Activated CD8-positive, alpha-beta memory T cell treated with anti-CD3 and anti-CD28 coated beads, Interleukin-2, amount 50 U/mL, for 48 hours (primary cell): ENCODE results near the gene TPO.
A peak's percentile ranks its signal among the peaks of the same experiment; 100 is the strongest.

Experiments
- DNase-seq: peaks from one replicate; pipeline ENCODE4 v3.0.0-alpha.2; 2020

The TPO gene

DNA sequence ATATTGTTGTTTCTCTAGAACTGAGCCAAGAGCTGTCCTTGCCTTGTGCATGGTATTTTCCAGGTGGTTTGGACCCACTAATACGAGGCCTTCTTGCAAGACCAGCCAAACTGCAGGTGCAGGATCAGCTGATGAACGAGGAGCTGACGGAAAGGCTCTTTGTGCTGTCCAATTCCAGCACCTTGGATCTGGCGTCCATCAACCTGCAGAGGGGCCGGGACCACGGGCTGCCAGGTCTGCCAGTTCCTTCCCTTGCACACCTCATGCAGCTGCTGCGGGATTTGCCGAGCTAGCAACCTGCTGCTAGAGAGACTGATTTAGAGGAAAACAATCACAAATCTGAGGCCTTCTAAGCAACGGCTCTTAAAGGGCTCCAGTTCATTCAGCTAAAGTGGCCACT lies 74.5 kb downstream of the TPO start:
- peak; percentile 20 for DNase-seq

DNA sequence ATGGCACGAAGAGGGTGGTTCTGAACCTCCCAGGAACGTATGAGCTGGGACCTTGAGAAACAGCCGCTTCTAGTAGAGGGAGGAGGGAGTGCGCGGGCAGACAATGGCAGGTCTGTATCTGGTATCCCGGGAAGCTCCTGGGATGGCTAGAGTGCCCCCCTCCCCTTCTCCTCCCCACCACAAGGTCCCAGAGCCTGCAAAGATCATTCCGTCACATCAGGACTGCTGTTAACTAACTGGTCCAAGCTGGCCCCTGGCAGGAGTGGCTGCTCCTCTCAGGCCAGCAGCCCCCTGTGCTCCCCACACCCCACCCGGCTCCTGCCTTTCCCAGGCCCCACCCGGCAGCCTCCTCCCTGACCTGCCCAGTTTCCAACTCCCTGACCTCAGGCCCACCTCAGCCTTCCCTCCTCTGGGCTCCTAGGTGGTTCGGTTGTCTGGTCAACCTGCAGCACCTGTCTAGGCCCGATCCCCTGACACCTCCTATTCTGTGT lies 75.0 kb downstream of the TPO start:
- peak; percentile 45 for DNase-seq

DNA sequence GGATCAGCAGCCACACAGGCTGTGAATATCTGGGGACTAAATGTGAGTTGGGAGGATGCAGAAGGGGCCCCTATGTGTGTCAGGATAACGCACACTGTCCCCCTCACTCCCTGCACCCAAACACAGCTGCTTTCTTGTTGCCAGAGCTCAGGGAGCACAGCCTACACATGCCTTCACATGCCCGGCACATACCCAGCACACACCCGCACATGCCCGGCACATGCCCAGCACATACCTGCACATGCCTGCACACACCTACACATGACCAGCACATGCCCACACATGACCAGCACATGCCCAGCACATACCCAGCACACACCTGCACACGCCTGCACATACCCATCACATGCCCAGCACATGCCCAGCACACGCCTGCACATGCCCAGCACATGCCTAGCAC lies 75.6 kb downstream of the TPO start:
- DNase-seq, result peak; percentile 10

DNA sequence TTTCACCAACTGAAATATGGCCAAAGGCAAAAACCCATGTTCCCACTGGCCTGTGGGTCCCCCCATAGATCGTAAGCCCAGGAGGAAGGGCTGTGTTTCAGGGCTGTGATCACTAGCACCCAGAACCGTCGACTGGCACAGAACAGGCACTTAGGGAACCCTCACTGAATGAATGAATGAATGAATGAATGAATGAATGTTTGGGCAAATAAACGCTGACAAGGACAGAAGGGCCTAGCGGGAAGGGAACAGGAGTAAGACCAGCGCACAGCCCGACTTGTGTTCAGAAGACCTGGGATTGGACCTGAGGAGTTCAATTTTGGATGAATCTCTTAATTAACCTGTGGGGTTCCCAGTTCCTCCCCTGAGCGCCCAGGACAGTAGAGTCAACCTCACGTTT lies 76.2 kb downstream of the TPO start:
- peak; percentile 12 for DNase-seq

DNA sequence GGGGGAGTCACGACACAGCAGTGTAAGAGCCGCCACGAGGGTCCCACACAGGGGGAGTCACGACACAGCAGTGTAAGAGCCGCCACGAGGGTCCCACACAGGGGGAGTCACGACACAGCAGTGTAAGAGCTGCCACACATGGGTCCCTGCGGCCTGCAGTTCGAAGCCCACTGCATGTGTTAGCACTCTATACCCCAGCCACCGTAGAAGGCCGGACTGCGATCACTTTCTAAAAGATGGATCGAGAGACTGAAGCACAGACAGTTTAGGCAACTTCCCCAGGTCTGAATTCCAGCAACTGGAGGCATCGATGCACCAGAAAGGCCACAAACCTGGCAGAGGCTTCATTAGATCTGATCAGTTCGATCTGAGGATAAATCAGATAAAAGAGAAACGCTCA lies 77.1 kb downstream of the TPO start:
- peak; percentile 34 for DNase-seq

DNA sequence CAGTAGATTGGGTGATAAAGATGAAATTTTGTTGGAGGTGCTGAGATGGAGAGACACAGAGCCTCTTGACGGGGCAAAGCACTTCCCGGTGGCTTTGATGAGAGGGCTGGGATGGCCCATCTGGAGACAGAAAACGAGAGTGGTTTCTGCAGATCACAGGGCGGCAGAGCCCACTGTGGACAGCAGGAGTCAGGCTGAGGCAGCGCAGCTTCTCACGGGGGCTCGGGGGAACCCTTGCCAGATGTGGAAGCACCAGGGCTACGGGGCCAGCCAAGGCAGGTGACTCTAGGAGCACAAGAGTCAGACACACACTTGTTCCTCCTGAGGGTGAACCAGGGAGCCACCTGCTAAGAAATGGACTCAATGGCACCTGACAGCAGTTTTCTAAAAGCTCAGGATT lies 78.5 kb downstream of the TPO start:
- peak; percentile 42 for DNase-seq

DNA sequence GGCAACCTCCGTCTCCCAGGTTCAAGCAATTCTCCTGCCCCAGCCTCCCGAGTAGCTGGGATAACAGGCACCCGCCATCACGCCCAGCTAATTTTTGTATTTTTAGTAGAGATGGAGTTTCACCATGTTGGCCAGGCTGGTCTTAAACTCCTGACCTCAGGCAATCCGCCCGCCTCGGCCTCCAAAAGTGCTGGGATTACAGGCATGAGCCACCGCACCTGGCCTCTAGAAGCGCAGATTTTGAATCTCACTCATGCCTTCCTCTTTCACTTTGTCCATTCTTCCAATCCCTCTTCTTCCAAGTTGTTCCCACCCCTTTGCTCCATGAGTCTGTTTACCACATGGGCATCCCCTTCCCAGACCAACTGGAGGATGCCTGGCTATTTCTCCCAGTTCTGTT lies 79.0 kb downstream of the TPO start:
- DNase-seq, result peak; percentile 22

DNA sequence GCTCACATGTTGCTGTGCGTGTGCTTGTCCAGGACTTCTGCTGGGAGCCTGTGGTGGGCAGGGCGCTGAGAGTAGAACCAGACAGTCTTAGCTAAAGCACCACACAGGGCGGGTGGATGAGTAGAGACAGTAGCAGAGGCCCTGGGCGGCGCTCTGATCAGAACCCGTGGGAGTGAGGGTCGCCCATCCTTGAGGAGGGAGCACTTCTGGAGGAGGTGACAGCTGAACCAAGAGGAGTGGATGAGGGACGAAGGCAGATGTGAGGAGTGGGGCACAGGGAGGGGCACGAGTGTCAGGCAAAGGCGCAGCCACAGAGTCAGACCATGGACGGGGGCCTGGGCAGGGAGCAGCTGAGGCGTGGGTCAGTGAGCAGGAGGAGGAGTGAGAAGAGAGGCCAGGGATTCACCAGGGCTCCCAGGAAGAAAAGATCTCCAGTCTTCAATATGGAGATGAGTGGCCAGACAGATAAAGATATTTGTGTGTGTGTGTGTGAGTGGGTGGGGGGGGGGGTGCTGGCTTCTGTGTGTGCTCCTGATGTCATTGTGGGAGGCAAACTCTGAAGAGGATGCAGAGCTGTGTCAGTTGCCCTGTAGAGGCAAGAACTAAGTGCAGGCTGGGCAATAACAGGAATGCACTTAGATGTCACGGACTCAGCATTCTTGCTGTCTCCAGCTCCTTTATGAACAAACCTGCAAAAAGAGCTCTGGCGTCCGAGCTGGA lies 79.6 kb downstream of the TPO start:
- DNase-seq, result peak; percentile 23

DNA sequence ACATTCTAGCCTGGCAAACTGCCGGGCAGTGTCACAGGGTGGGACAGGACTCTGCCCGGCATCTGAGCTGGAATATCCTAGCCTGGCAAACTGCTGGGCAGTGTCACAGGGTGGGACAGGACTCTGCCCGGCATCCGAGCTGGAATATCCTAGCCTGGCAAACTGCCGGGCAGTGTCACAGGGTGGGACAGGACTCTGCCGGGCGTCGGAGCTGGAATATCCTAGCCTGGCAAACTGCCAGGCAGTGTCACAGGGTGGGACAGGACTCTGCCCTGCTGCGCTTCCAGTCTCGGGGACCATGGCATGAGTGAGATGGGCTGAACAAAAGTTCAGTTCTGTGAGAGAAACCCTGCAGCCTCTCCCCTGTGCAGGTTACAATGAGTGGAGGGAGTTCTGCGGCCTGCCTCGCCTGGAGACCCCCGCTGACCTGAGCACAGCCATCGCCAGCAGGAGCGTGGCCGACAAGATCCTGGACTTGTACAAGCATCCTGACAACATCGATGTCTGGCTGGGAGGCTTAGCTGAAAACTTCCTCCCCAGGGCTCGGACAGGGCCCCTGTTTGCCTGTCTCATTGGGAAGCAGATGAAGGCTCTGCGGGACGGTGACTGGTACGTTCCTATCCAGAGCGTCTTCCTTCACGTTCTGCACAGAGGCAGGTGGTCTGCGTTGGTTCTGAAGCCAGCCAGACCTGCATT lies 80.3 kb downstream of the TPO start:
- DNase-seq, result peak; percentile 17

DNA sequence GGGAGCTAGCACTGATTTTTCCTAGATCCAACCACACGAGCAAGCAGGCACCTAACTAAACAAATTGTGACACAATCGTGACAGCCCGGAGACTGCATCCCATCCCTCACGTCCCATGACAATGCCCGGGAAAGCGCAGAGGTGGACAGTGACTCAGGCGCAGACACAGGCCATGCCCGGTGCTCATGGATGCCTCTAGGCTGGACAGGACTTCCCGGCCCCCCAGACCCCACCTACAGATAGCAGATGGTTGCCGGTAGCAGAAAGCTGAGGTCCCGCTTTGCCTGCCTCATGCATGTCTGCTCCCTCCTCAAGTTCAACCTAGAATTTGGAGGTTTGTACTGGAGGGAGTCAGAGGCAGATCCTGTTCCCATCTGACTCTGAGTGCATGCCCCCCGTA lies 81.0 kb downstream of the TPO start:
- no peak for DNase-seq

DNA sequence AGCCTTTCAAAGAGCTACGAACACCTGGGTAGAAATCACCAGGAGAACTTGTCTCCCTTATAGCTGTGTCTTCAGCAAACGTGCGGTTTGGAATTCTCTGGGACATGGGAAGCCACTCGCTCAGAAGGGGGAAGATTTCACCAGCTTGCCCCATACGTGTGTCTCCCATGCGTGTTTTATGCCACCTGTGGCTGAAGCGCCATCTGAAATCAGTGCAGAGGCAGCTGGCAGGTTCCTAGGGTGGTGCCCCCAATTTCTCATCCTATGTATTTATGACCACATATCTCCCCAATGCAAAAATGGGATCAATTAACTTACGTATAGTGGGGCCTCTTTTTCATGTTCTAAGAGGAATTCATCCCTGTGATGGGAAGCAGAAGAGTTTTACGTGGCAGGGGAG lies 81.6 kb downstream of the TPO start:
- peak; percentile 10 for DNase-seq

DNA sequence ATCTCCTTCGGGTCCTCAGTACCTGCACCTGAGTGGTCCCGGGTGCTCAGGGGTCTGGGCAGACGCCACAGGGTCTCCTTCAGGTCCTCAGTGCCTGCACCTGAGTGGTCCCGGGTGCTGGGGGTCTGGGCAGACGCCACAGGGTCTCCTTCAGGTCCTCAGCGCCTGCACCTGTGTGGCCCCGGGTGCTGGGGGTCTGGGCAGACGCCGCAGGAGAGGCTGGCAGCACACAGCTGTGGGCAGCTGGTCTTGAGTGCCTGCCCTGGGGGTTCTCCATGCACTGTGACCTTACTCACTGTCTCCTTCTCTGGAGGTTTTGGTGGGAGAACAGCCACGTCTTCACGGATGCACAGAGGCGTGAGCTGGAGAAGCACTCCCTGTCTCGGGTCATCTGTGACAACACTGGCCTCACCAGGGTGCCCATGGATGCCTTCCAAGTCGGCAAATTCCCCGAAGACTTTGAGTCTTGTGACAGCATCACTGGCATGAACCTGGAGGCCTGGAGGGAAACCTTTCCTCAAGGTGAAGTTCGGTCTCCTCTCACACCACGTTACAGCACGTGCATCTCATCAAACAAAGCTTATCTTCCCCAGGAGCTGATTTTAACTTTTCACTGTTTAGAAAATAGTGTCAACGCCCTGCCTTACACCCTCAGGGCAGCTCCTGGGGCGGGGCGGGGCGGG lies 82.6 kb downstream of the TPO start:
- peak; percentile 23 for DNase-seq

DNA sequence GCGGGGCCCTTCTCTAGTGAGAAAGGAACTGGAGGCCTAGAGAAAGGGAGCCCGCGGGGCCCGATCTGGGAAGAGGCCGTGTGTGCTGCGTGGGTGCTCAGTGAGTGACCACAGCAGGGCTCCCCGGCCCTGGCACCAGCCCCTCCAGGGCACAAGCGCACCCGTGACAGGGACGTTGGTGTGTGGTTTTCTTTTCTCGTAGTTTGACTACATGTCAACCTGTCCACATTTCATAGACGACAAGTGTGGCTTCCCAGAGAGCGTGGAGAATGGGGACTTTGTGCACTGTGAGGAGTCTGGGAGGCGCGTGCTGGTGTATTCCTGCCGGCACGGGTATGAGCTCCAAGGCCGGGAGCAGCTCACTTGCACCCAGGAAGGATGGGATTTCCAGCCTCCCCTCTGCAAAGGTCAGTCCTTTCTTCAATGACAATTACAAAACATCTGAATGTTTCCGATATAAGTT lies 83.1 kb downstream of the TPO start:
- DNase-seq, result peak; percentile 12

DNA sequence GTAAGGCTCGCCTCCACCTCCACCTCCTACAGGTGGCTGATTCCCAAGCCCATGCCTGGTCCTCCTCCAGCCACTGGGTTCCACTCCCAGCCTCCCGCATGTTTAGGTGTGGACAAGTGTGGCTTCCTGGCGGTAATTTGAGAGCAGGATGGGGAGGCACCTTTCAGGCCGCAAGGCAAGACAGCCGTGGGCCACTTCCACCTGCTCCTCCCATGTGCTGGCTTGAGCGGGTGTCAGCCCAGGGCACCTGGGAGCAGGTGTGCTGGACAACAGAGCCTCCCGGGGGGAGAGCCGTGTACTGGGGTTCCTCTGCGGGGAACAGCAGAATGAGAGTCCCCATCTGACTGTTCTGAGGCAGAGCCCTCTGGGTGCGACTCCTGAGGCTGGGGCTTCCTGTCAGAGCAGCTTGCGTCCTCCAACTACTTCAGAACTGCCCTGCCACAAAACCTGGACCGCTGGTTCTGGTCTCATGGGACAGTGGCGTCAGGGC lies 83.9 kb downstream of the TPO start:
- no peak for DNase-seq

DNA sequence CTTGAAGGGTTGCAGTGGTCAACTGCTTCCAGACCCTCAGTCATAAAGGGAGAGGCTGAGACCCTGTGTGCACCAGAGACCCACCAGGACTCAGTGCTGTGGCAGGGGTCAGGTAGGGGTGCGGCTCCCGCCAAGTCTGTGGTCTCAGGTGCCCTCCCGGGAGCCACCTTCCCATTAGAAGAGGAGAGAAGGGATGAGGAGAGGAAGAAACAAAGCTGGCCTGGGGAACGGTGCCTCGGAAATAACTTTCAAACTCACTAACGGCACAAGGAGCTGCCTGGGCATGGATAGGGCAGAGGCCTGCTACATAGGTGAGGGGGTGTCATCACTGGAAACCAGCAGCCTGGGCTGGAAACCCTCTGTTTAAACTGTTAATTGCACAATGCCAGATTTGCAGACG lies 84.9 kb downstream of the TPO start:
- no peak for DNase-seq

DNA sequence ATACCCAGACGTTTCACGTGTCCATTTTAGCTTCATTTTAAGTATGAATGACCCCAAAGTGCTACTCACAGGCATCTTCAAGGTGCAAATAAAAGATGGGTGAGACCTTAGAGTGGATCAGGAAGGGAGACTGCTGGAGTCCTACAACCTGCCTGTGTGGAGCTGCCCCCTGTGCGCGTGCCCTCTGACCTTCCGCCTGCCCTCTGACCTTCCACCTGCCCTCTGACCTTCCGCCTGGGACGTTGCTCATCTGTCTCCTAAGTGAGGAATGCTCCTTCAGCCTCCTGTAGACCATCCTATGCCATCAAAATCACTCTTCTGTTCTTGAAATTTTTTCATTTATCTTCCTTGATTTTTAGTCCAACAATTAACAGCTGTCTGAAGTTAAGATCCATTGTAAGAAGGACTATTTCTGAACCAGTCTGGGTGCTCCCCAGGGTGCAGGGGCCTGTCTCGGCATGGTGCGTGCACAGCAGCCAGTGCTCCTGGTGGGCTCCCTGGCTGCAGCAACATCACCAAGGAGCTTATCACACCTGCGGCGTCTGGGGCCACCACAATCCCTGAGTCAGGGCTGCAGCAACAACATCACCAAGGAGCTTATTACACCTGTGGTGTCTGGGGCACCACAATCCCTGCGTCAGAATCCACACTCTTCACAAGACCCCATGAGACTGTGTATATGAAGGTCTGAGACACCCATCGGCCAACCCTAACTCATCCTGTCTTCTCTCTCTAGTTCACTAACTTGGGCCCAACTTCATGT lies 86.0 kb downstream of the TPO start:
- no peak for DNase-seq

DNA sequence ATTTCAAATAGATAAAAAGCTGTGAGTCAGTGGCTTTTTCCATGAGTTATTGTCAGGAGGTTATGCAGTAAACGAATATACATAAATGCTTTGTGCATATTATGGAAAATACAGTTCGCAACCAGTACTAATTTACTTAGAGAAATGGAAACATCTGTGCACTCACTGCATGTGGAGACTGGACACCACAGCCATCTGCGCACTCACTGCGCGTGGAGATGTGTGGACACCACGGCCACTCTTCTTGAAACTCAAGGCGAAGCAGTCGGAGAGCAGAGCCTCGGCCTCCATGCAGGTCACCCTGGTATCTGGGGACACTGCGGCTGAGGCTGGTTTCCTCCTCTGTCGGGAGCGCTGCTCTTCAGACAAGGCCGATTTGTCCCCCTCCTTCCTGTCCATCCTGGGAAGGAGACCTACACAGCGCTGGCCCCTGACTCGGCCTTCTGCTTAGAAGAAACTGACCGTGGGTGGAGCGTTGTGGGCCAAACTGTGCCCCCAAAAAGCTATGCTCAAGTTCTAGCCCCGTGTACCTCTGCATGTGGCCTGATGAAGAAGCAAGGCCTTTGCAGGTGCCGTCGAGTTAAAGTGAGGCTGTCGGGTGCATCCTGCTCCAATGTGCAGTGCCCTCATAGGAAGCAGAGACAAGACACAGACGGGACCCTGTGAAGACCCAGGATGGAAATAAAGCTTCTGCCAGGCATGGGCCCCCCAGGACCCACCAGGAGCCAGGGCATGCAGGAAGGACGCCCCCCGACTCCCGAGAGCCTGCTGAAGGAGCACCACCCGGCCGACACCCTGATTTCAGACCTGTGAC lies 88.0 kb downstream of the TPO start:
- no peak for DNase-seq

DNA sequence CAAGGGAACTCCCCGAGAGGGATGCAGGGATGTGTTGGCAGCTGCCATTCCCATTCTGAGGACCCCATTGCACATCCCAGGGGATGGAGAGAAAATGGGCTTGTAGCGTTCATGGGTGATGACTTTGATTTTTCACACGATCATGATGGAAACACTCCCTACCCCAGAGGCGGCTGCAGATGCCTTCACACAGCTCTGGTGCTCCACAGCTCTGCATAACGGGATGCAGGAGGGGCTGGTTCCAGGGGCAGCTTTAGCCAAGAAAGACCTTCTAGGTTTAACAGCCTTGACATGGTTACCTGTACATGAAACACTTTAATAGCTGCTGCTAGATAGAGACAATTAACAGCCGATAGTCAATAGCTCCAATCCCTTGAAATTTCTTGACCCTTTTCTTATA lies 88.7 kb downstream of the TPO start:
- DNase-seq, result no peak

DNA sequence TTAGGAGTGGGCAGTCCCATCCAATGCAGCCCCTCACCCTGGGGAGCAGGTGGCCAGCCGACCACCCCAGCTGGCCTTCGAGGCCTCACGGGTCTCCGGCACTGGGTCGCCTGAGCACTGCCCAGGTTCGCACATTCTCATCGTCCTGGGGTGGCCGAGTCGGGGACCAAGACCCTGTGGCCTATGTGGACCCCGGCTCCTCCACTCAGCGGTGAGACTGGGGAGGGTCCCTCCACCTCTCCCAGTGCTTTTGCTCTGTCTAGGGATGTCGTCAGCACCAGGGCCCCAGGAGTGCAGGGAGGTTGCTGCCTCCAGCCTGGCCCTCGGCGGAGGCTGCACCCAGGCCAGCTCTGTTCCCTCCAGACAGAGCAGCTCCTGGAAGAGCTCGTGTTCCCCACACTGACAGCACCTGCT lies 89.6 kb downstream of the TPO start:
- no peak for DNase-seq

DNA sequence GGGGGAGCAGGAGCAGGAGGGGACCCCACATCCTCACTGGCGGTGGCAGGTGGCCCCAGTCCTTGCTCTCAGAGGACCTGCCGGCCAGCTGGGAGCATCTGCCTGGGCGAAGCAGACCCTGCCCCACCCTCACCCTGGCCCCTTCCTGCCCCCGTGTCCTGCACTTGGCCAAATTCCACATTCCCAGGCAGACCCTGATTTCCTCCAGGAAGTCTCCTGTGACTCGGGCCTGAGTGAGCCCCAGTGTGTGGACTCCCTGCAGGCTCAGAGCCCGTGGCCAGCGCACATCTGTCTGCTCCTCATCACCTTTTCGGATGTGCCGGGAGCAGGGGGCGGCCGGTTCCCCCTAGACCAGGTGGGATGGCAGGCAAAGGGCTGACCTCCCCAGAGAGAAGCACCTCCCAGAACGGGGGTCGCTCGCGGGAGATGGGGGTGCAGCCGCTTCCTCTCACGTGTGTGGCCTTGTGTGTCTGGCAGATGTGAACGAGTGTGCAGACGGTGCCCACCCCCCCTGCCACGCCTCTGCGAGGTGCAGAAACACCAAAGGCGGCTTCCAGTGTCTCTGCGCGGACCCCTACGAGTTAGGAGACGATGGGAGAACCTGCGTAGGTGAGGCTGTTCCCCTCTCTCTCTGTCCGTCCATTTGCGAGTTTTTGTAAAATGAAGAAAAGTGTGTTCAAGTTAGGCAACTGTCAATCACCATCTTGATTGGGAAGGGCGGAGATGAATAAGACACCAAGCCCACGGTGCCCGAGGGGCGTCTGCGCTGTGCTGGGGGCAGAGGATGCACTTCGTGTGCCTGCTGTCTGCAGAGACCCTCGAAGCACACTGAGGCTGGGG lies 90.4 kb downstream of the TPO start:
- no peak for DNase-seq

DNA sequence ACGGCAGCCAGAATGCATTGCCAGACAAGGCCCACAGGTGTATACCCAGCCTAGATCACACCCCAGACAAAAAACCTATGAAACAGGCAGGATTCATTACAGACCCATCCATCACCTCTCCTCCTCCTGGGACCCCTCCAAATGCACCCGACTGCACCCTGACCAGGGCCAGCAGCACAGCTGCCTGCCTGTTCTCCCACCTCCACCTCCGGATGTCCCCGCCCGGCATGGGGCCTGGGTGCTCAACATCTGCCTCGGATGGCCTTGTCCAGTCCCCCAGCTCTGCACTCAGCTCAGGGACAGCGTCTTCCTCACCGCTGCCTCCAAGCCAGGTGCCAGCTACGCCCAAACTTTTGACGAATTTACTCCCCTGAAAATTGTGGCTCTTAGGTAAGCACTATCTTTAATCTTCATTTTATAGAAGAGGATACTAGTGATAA lies 91.1 kb downstream of the TPO start:
- DNase-seq, result no peak
